IPS DF 4.7 (cell line): ENCODE results near the gene SYNE3.
"Not testable (repeated sequence)": the region's sequence is repeated elsewhere in the genome, so short reads cannot be mapped to it uniquely, and the experiment has no call there.

Experiments
- DNase-seq: peaks from one replicate; pipeline ENCODE4 v3.0.0-alpha.2; 2013; ENCODE audit warnings: low spot score; ENCODE audit errors: extremely low read depth

Gene SYNE3

GRCh38 chr14:95526483-95527386 lies 10.3 kb upstream of the SYNE3 start:
- no peak for DNase-seq

GRCh38 chr14:95525999-95526398 lies 9.5 kb upstream of the SYNE3 start:
- no peak for DNase-seq

- no peak for DNase-seq
Observed at GRCh38 chr14:95524706-95525512, 8.5 kb upstream of the SYNE3 start.

GRCh38 chr14:95523815-95524448 lies 7.5 kb upstream of the SYNE3 start:
- no peak for DNase-seq

GRCh38 chr14:95523051-95523814 lies 6.8 kb upstream of the SYNE3 start:
- no peak for DNase-seq

GRCh38 chr14:95522556-95522955 lies 6.1 kb upstream of the SYNE3 start:
- DNase-seq: no peak

- no peak for DNase-seq
Observed at GRCh38 chr14:95522116-95522515, 5.7 kb upstream of the SYNE3 start.

GRCh38 chr14:95521001-95521400 lies 4.6 kb upstream of the SYNE3 start:
- DNase-seq: no peak

GRCh38 chr14:95520346-95520745 lies 3.9 kb upstream of the SYNE3 start:
- DNase-seq: no peak

- no peak for DNase-seq
Observed at GRCh38 chr14:95519699-95520098, 3.2 kb upstream of the SYNE3 start.

- DNase-seq: no peak
Observed at GRCh38 chr14:95518045-95518751, 1.7 kb upstream of the SYNE3 start.

- no peak for DNase-seq
Observed at GRCh38 chr14:95515596-95516552, 576 bp downstream of the SYNE3 start.

GRCh38 chr14:95515080-95515489 lies 1.4 kb downstream of the SYNE3 start:
- no peak for DNase-seq

- no peak for DNase-seq
Observed at GRCh38 chr14:95514131-95515079, 2.0 kb downstream of the SYNE3 start.

GRCh38 chr14:95513291-95513690 lies 3.2 kb downstream of the SYNE3 start:
- DNase-seq: no peak

GRCh38 chr14:95511687-95512086 lies 4.8 kb downstream of the SYNE3 start:
- DNase-seq: no peak

- DNase-seq: no peak
Observed at GRCh38 chr14:95510804-95511203, 5.6 kb downstream of the SYNE3 start.

GRCh38 chr14:95510344-95510743 lies 6.1 kb downstream of the SYNE3 start:
- DNase-seq: not testable (repeated sequence)
